Stimulated activated CD8-positive, alpha-beta memory T cell treated with anti-CD3 and anti-CD28 coated beads, Interleukin-7, amount 100 ng/mL, for 4 hours (primary cell): ENCODE results near the gene EFNA2.

Experiments
- DNase-seq, 2 donors: peaks; one replicate each; pipeline ENCODE4 v3.0.0-alpha.2; 2020; ENCODE audit warnings: low read depth in 2 of 2

EFNA2 gene

GRCh38 chr19:1249298-1249989, 36.2 kb upstream of the EFNA2 start:
- DNase-seq: peak; percentile 82 to 96

- no peak for DNase-seq
Observed at GRCh38 chr19:1249990-1250436, 35.7 kb upstream of the EFNA2 start.

- DNase-seq: peak in 1 of 2 donors; percentile 70
Observed at GRCh38 chr19:1250437-1251260, 35.0 kb upstream of the EFNA2 start.

- peak in 1 of 2 donors; percentile 64 for DNase-seq
Observed at GRCh38 chr19:1251330-1252220, 34.1 kb upstream of the EFNA2 start.

GRCh38 chr19:1252221-1252820, 33.4 kb upstream of the EFNA2 start:
- peak; percentile 54 to 65 for DNase-seq

GRCh38 chr19:1252821-1253513, 32.7 kb upstream of the EFNA2 start:
- DNase-seq: peak; percentile 54 to 75

GRCh38 chr19:1253514-1254080, 32.1 kb upstream of the EFNA2 start:
- DNase-seq: no peak

GRCh38 chr19:1254081-1254527, 31.6 kb upstream of the EFNA2 start:
- no peak for DNase-seq

- no peak for DNase-seq
Observed at GRCh38 chr19:1254530-1255185, 31.0 kb upstream of the EFNA2 start.

GRCh38 chr19:1255186-1256161, 30.2 kb upstream of the EFNA2 start:
- no peak for DNase-seq

- DNase-seq: no peak
Observed at GRCh38 chr19:1256646-1257474, 28.8 kb upstream of the EFNA2 start.

GRCh38 chr19:1257475-1258162, 28.1 kb upstream of the EFNA2 start:
- DNase-seq: no peak

- no peak for DNase-seq
Observed at GRCh38 chr19:1258163-1258492, 27.5 kb upstream of the EFNA2 start.

- no peak for DNase-seq
Observed at GRCh38 chr19:1258707-1259205, 26.9 kb upstream of the EFNA2 start.

- peak in 1 of 2 donors; percentile 70 for DNase-seq
Observed at GRCh38 chr19:1259206-1259875, 26.3 kb upstream of the EFNA2 start.

GRCh38 chr19:1259876-1260748, 25.6 kb upstream of the EFNA2 start:
- DNase-seq: peak in 1 of 2 donors; percentile 54
